Glomerular endothelial cell (primary cell): ENCODE measurements around the gene E2F2. TPM values are rescaled to one million over a fixed set of nuclear protein-coding genes. Genes with fewer than 3 reads are reported as not detected.

Source experiments
- DNase-seq: peaks from one replicate; pipeline ENCODE4 v3.0.0-alpha.2; 2011; ENCODE audit warnings: low read depth, low spot score; ENCODE audit errors: extremely low read depth
- total RNA-seq: library from RNA; depleted of rRNA; stranded (reverse); fragments of >200 nt; gene quantifications from 2 replicates; pipeline ENCODE4 v1.2.3, GENCODE V29; 2015

E2F2 gene
- total RNA-seq, 1 donor from 2014 or later: 0.82 TPM

GRCh38 chr1:23492132-23492720 is 38.8 kb downstream of the E2F2 start:
- DNase-seq: no peak

- no peak for DNase-seq
Measured at GRCh38 chr1:23489842-23490241, 41.2 kb downstream of the E2F2 start.

- DNase-seq: no peak
Measured at GRCh38 chr1:23485002-23485332, 46.1 kb downstream of the E2F2 start.

- DNase-seq: peak; percentile 31
Measured at GRCh38 chr1:23484253-23485001, 46.6 kb downstream of the E2F2 start.

- no peak for DNase-seq
Measured at GRCh38 chr1:23483321-23484252, 47.4 kb downstream of the E2F2 start, which contains the start of gene ASAP3. ASAP3 (minus strand) TSS chr1:23484179; CDS start chr1:23484133, 46 bp downstream.

GRCh38 chr1:23481904-23482303 is 49.1 kb downstream of the E2F2 start:
- DNase-seq: no peak

- DNase-seq: no peak
Measured at GRCh38 chr1:23481026-23481597, 49.9 kb downstream of the E2F2 start.

GRCh38 chr1:23480187-23481025 is 50.6 kb downstream of the E2F2 start:
- no peak for DNase-seq

- DNase-seq: no peak
Measured at GRCh38 chr1:23479666-23479941, 51.4 kb downstream of the E2F2 start.

GRCh38 chr1:23478896-23479665 is 52.0 kb downstream of the E2F2 start:
- DNase-seq: no peak

GRCh38 chr1:23477359-23478144 is 53.5 kb downstream of the E2F2 start:
- no peak for DNase-seq

GRCh38 chr1:23475641-23476040 is 55.4 kb downstream of the E2F2 start:
- no peak for DNase-seq

GRCh38 chr1:23475134-23475628 is 55.9 kb downstream of the E2F2 start:
- no peak for DNase-seq

GRCh38 chr1:23473037-23473800 is 57.8 kb downstream of the E2F2 start:
- no peak for DNase-seq

GRCh38 chr1:23472351-23473036 is 58.5 kb downstream of the E2F2 start:
- DNase-seq: no peak

- no peak for DNase-seq
Measured at GRCh38 chr1:23471473-23472075, 59.5 kb downstream of the E2F2 start.
